Glomerular visceral epithelial cell (primary cell): Measurements from ENCODE around the gene CCDC112.

Source experiments
- DNase-seq: peaks from one replicate; pipeline ENCODE4 v3.0.0-alpha.2; 2016; ENCODE audit errors: extremely low spot score

The CCDC112 gene

GRCh38 chr5:115317736-115318135 is 21.3 kb upstream of the CCDC112 start:
- DNase-seq: no peak

GRCh38 chr5:115317320-115317719 is 20.9 kb upstream of the CCDC112 start:
- DNase-seq: no peak

GRCh38 chr5:115313632-115314031 is 17.2 kb upstream of the CCDC112 start:
- DNase-seq: no peak

GRCh38 chr5:115313052-115313451 is 16.6 kb upstream of the CCDC112 start:
- no peak for DNase-seq

- DNase-seq: peak; percentile 58
These were observed 13.4 kb upstream of the CCDC112 start for GRCh38 chr5:115309751-115310370.

GRCh38 chr5:115308815-115309214 is 12.4 kb upstream of the CCDC112 start:
- no peak for DNase-seq

GRCh38 chr5:115306011-115306536 is 9.6 kb upstream of the CCDC112 start:
- no peak for DNase-seq

- DNase-seq: no peak
These were observed 8.0 kb upstream of the CCDC112 start for GRCh38 chr5:115304496-115304895.

- no peak for DNase-seq
These were observed 2.4 kb upstream of the CCDC112 start for GRCh38 chr5:115298811-115299210.

- DNase-seq: peak; percentile 40
These were observed 577 bp upstream of the CCDC112 start for GRCh38 chr5:115297031-115297430.

GRCh38 chr5:115295777-115296123 is 704 bp downstream of the CCDC112 start:
- no peak for DNase-seq

GRCh38 chr5:115291397-115291796 is 5.1 kb downstream of the CCDC112 start:
- DNase-seq: no peak

GRCh38 chr5:115289104-115289503 is 7.3 kb downstream of the CCDC112 start:
- DNase-seq: no peak

GRCh38 chr5:115284021-115284420 is 12.4 kb downstream of the CCDC112 start:
- DNase-seq: no peak

GRCh38 chr5:115282131-115282530 is 14.3 kb downstream of the CCDC112 start:
- no peak for DNase-seq

- DNase-seq: no peak
These were observed 21.9 kb downstream of the CCDC112 start for GRCh38 chr5:115274584-115274983.

- no peak for DNase-seq
These were observed 24.0 kb downstream of the CCDC112 start for GRCh38 chr5:115272297-115272958.

GRCh38 chr5:115271295-115272050 is 25.0 kb downstream of the CCDC112 start:
- no peak for DNase-seq

GRCh38 chr5:115267617-115268016 is 28.8 kb downstream of the CCDC112 start:
- DNase-seq: no peak

GRCh38 chr5:115265220-115265619 is 31.2 kb downstream of the CCDC112 start:
- DNase-seq: no peak

- DNase-seq: no peak
These were observed 31.7 kb downstream of the CCDC112 start for GRCh38 chr5:115264786-115265185.

- no peak for DNase-seq
These were observed 33.4 kb downstream of the CCDC112 start for GRCh38 chr5:115263078-115263380.
